Measurements from ENCODE around the gene MBP.

GRCh38 chr18:77019641-77020040 lies 112.9 kb downstream of the MBP start:
- TF ChIP-seq, protein P1, sequence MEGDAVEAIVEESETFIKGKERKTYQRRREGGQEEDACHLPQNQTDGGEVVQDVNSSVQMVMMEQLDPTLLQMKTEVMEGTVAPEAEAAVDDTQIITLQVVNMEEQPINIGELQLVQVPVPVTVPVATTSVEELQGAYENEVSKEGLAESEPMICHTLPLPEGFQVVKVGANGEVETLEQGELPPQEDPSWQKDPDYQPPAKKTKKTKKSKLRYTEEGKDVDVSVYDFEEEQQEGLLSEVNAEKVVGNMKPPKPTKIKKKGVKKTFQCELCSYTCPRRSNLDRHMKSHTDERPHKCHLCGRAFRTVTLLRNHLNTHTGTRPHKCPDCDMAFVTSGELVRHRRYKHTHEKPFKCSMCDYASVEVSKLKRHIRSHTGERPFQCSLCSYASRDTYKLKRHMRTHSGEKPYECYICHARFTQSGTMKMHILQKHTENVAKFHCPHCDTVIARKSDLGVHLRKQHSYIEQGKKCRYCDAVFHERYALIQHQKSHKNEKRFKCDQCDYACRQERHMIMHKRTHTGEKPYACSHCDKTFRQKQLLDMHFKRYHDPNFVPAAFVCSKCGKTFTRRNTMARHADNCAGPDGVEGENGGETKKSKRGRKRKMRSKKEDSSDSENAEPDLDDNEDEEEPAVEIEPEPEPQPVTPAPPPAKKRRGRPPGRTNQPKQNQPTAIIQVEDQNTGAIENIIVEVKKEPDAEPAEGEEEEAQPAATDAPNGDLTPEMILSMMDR (IDR thresholded peaks at IDR 0.05 in 4 of 5, conservative IDR thresholded peaks at IDR 0.05 in 1 of 5): no peak
- TF ChIP-seq POLR2A (IDR thresholded peaks at IDR 0.05): no peak

Data from gastrocnemius medialis (tissue), 4 donors.